Brain microvascular endothelial cell (primary cell): ENCODE data around the gene DAP3.
A peak's percentile ranks its signal among the peaks of the same experiment; 100 is the strongest.
"Not testable (repeated sequence)": the region's sequence is repeated elsewhere in the genome, so short reads cannot be mapped to it uniquely, and the experiment has no call there.

Experiments used
- DNase-seq: peaks from one replicate; pipeline ENCODE4 v3.0.0-alpha.2; 2020
- H3K27ac ChIP-seq: fragments of 250-450 bp; sonication (Bioruptor Pico); 2 replicates; pipeline ENCODE4 v1.5.1; 2020; ENCODE audit warnings: mild to moderate bottlenecking, moderate library complexity
- H3K27me3 ChIP-seq: fragments of 250-450 bp; sonication (Bioruptor Pico); replicated peaks from 2 replicates; pipeline ENCODE4 v1.5.1; 2020; ENCODE audit warnings: mild to moderate bottlenecking
- H3K36me3 ChIP-seq: fragments of 250-450 bp; sonication (Bioruptor Pico); replicated peaks from 2 replicates; pipeline ENCODE4 v1.5.1; 2020; ENCODE audit warnings: mild to moderate bottlenecking
- H3K4me3 ChIP-seq: 2 replicates; pipeline ENCODE4 v1.5.1; 2011; ENCODE audit warnings: low read depth, mild to moderate bottlenecking, control low read depth, low read length, moderate library complexity
- in situ Hi-C: cut with HindIII; loops from 2 replicates; pipeline ENCODE4 v1.10.0; 2017; ENCODE audit warnings: low sequenced_read_pairs, low pct_ligation_motif_present
- TF ChIP-seq, protein P1 (sequence below): IDR thresholded peaks from 2 replicates; pipeline ENCODE4 v1.5.1; 2011; ENCODE audit warnings: low read depth, mild to moderate bottlenecking, moderate library complexity, low read length, control low read depth, inconsistent platforms; ENCODE audit errors: missing control alignments

Gene DAP3

DNA sequence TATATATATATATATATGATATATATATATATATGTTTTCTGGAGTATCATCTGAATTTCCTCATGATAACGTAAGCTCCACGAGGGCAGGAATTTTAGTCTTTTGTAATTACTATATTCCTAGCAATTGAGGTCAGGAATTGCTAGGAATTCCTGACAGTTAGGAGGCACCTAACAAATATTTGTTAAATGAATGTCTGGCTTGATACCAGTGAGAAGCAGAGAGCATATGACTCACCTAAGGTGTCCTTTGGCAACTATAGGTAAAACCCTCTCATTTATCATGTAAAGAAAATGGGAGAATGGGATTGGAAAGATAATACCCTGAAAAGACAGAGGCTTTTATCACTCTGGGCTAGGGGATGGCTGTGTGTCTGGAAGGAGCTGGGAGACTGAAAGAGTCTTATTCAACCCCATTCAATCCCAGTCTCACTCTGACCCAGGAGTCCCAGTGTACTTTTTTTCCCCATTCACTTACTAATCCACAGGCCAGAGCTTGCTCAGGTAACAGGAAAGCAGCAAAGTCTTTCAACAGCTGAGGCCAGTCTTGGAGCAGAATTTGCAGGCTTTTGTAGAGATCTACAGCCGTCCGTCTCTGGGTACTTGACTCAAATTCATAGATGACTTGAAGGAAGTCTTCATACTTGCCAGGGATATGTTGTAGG is 71.2 kb downstream of the DAP3 start:
- no peak overlapping the region for H3K27ac ChIP-seq
- no peak for DNase-seq
- peaks cover 65% of the 10 kb centered on the region for H3K36me3 ChIP-seq
- H3K27me3 ChIP-seq, result no peaks in the 10 kb centered on the region
- in situ Hi-C loops, result no loop called here
- no peak overlapping the region for H3K4me3 ChIP-seq
- TF ChIP-seq, protein P1, sequence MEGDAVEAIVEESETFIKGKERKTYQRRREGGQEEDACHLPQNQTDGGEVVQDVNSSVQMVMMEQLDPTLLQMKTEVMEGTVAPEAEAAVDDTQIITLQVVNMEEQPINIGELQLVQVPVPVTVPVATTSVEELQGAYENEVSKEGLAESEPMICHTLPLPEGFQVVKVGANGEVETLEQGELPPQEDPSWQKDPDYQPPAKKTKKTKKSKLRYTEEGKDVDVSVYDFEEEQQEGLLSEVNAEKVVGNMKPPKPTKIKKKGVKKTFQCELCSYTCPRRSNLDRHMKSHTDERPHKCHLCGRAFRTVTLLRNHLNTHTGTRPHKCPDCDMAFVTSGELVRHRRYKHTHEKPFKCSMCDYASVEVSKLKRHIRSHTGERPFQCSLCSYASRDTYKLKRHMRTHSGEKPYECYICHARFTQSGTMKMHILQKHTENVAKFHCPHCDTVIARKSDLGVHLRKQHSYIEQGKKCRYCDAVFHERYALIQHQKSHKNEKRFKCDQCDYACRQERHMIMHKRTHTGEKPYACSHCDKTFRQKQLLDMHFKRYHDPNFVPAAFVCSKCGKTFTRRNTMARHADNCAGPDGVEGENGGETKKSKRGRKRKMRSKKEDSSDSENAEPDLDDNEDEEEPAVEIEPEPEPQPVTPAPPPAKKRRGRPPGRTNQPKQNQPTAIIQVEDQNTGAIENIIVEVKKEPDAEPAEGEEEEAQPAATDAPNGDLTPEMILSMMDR, result no peak

DNA sequence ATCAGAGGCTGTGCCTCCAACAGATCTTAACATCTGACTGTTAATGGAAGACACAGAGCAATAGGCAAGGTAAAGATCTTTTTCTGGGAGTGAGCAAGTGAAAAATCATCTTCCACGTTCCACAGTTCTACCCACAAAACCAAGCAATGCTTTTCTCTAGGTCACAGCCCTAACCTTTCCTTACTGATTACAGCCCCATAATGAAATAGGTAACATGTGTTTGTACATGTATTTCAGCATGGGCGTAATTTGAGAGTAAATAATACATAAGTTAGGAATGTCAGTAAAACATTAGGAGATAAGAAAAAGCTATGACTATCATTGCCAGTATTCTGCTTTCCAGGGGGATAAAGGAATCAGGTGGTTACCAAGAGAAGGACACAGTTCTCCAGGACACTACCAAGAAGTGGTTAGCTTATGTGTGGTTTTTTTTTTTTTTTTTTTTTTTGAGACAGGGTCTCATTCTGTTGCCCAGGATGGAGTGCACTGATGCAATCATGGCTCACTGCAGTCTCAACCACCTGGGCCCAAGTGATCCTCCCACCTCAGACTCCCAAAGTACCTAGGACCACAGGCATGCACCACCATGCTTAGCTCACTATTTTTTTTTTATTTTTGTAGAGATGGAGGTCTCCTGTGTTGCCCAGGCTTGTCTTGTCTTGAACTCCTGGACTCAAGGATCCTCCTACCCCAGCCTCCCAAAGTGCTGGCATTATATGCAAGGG is 72.0 kb downstream of the DAP3 start:
- Histone ChIP-seq H3K27me3 (no peaks in the 10 kb centered on the region), H3K27ac (no peak overlapping the region), H3K4me3 (no peak overlapping the region), H3K36me3 (peaks cover 65% of the 10 kb centered on the region)
- no peak for DNase-seq
- TF ChIP-seq, protein P1, result no peak
- in situ Hi-C loops, result no loop called here

DNA sequence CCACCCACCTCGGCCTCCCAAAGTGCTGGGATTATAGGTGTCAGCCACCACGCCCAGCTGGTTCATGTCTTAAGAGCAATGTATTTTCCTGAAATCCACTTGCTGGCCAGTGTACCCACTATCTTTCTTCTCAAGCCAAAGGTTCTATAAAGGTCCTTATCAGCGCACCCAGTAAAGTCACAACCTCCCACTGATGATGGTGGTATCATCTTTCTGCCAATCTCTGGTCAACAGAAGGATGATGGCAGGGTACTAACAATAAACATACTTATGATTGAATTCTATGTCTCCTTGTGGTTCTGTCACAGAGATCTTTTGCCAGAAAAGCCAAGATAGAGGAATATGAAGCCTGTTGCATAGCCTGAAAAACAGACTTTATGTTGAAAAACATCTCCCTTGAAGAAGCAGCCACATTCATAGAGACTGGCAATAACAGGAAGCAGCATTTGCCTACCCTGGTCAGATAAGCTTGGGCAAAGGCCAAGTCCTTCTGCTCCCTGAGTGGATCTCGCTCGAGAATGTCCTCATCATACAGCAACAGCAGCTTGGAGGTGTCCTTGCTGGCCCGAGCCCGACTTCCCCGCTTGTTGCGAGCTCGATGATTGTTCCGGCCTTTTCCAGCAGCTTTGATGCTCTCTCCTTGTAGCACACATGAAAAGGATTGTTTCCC is 73.0 kb downstream of the DAP3 start:
- DNase-seq, result no peak

DNA sequence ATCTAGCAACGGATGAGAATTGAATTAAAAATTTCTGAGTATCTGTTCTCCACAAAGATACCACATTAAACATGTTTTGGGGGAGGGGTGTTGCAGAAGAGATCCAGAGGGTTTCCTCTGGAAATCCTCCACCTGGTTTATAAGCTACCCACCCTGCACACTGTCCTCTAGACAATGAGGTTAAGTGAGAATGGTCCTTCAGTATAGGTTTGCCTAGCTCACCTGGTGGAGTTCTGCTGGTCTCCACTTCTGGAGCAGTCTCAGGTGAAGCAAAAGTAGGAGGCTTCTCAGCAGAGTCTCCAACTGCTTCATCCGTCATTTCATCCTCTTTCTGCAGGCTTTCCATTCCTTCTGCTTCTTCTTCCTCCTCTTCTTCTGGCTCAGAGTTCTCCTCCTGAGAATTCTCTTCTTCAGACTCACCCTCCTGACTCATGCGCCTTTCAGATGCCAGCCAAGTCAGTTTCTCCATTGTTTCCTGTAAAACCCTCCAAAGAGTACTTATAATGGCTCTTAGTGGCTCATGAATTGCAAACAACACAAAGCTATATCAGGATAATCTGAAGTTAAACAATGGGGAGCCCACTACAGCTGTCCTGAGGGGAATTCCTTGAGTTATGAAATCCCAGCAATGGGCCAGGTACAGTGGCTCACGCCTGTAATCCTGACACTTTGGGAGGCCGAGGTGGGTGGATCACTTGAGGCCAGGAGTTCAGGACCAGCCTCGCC is 74.4 kb downstream of the DAP3 start:
- peaks cover 66% of the 10 kb centered on the region for H3K36me3 ChIP-seq
- H3K4me3 ChIP-seq, result not testable (repeated sequence)
- DNase-seq, result peak; percentile 85

More for the DNA sequence above, 73.0 kb downstream of the DAP3 start:
- no peaks in the 10 kb centered on the region for H3K27me3 ChIP-seq
- TF ChIP-seq, protein P1, result no peak
- H3K36me3 ChIP-seq, result peaks cover 66% of the 10 kb centered on the region
- in situ Hi-C loops, result no loop called here
- H3K27ac ChIP-seq, result no peak overlapping the region
- H3K4me3 ChIP-seq, result no peak overlapping the region

DNA sequence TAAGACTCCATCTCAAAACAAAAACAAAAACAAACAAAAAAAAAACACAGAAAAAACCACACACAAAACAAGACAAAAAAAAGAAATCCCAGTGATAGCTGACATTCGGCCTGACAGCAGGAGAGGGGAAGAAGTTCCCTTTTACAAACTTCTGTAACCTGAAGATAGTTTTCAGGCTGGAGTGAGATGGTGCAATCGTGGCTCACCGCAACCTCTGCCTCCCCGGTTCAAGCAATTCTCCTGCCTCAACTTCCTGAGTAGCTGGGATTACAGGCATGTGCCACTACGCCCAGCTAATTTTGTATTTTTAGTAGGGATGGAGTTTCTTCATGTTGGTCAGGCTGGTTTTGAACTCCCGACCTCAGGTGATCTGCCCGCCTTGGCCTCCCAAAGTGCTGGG is 75.1 kb downstream of the DAP3 start:
- Histone ChIP-seq H3K36me3 (peaks cover 64% of the 10 kb centered on the region), H3K27ac (peak overlapping the region; percentile 55)
- H3K4me3 ChIP-seq, in situ Hi-C loops, DNase-seq, H3K27me3 ChIP-seq: not testable (repeated sequence)

More for the DNA sequence above, 74.4 kb downstream of the DAP3 start:
- H3K27me3 ChIP-seq, in situ Hi-C loops: not testable (repeated sequence)
- peak overlapping the region; percentile 55 for H3K27ac ChIP-seq

DNA sequence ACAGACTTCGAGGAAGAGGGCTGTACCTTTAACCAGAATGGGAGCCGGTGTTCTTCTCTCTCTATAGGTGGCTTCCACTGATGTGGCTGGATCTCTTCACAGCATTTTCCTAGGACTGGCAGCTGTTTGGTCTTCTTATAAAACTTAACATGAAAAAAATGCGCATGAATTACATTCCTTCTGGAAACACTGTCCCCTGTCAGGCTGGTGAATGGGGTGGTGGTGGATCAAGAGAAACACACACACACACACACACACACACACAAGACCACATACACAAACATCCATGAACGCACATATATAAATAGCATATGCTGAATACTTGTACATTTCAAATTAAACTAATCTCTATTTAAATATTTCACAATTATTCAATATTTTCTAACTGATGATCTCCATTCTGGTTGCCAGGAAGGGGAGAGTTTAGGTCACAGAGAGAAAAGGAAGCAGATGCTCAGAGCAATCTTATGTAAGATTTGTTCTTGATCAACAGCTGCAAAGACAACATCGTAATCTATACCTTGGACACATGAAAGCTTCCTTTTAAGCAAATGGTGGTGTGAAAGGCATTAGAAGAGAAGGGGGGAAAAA is 78.6 kb downstream of the DAP3 start:
- H3K27me3 ChIP-seq, H3K27ac ChIP-seq, in situ Hi-C loops, DNase-seq, H3K4me3 ChIP-seq: not testable (repeated sequence)
- peaks cover 61% of the 10 kb centered on the region for H3K36me3 ChIP-seq
